ENCODE results near the gene CHKA. TPM values are rescaled to one million over a fixed set of nuclear protein-coding genes. Genes with fewer than 3 reads are reported as not detected.
A peak's percentile ranks its signal among the peaks of the same experiment; 100 is the strongest.

The CHKA gene
- total RNA-seq, 1 donor from 2014 or later, result 25.4 TPM

DNA sequence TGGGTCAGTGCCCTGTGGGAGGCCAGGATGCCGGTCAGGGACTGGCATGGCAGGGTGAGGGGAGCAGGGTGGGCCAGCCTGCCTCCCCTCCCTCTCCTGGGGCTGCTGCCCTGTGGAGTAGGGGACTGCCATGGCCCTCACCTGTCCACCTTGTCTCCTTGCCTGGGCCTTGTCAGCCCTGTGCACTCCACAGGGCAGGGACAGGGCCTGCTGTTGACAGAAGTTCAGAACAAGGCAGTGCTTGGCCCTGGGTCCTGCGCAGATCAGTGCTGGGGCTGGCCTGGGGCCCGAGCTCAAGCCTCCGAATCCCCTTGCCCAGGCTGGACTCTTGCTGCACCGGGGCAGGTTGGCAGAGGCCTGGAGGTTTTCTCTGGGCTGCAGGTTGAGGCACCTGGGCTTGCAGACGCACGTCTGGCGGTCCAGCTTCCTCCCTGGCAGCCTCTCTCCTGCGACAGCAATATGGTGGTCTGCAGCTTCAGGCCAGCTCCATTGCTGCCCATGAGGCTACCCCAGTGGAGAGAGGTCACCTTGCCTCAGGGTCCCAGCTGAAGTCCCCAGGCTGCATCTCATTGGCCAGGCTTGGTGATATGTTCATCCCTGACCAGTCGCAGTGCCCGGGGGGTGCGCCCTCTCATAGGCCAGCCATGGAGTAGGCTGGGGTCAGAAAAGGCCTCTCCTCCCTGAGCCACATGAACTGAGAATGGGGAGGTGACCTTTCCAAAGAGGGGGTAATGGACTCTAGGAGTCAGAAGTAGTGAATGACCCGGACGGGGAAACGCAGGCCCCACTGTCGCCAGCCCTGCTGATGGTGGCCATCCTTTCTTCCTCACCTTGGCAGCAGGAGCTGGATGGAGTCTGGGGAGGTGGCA, 21.5 kb upstream of the CHKA start:
- no peak for DNase-seq (ENCODE audit: low read depth in 2 of 2)

DNA sequence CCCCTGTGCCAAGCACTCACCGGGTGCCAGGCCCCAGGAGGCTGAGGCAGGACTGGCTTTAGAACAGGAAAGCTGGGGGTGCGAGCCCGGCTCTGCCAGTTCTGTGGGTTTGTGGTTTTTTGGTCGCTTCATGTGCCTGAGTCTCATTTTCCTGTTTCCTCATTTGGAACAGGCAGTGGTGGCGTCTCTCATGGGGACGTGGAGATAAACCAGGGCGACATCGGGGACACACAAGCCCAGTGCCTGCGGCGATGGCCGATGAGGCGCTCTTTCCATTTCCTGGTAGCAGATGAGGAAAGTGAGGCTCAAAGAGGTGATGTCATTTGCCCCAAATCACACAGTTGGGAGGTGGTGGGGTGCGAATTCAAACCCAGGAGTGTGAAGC, 20.8 kb upstream of the CHKA start:
- DNase-seq (ENCODE audit: low read depth in 2 of 2), result peak in 1 of 2 donors; percentile 31

DNA sequence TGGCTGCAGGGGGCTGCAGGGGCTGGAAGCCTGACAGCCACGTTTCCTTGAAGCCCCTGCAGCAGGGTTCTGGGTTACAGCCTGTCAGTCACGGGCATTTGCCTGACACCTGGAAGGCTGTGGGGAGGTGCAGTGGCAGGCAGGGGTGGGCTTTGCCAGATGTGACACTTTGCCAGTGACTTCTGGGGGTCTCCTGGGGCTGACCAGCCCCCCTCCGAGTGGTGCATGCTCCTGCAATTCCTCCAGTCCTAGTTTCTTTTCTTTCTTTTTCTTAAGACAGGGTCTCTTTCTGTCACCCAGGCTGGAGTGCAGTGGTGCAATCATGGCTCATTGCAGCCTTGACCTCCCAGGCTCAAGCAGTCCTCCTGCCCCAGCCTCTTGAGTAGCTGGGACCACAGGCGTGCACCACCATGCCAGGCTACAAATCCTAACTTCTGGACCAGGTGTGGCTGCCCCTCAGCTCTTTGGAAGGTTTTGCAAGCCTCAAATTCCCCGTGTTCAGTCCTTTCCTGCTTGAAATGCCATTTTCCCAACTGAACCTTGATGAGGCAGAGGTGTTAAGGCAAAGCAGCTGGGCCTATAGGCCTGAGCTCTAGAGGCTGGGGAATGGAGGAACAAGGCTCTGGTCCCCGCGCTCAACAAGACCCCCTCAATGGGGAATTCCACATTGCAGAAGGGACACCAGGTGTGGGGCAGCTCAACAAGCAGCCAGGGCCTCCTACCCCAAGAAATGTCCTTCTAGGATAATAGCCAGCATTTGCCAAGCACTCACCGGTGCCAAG, 20.2 kb upstream of the CHKA start:
- no peak for DNase-seq (ENCODE audit: low read depth in 2 of 2)

- no peak for DNase-seq (ENCODE audit: low read depth in 2 of 2)
Observed at GRCh38 chr11:68140496-68141245, 19.5 kb upstream of the CHKA start.

DNA sequence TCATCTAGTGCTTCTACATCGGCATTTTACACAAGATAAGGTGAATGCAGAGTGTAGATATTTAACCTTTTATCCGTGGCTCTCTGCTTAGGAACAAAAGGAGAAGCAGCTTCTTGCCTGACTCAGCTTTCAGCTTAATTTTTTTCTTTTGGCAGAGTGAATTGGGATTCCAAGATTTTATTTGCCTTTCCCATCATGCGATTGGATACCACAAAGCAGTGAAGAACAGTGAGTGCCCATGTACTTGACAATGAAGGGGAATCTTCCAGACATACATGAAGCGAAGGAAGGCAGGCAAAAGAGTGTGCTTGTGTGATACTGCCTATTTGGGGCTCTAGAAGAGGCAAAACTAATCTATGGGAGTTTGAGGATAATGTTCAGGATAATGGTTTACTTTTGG, 17.0 kb upstream of the CHKA start:
- DNase-seq (ENCODE audit: low read depth in 2 of 2), result no peak

DNA sequence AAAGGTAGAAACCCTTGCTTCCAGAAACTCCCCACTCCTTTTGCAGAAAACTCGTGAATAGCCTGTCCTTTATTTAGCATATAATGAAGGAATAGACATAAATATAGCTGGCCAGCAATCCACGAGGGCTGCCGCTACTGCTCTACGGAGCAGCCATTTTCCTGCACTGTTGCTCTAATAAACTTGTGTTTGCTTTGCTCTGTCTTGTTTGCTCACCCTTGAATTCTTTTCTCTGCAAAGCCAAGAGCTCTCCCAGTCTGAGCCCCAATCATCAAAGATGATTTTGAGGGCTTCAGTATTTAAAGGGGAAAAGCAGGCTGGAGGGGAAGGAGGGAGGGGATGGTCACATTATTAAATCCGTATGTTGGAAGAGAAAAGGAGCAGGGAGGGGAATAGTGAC, 16.6 kb upstream of the CHKA start:
- no peak for DNase-seq (ENCODE audit: low read depth in 2 of 2)

DNA sequence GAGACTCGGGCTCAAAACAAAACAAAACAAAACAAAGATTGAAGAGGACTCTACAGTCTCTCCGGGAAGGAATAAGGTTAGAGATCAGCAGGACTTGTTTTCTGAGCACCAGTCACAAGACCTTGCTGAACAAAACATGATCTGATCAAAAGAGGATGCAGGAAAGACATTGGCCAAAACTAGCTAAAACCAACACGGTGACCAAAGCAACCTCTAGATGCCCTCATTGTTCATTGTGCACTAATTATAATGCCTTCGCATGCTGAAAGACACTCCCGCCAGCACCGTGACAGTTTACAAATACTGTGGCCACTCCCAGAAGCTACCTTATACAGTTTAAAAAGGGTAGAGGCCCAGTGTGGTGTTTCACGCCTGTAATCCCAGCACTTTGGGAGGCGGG, 15.7 kb upstream of the CHKA start:
- DNase-seq (ENCODE audit: low read depth in 2 of 2), result no peak

GRCh38 chr11:68135161-68135560, 14.0 kb upstream of the CHKA start:
- no peak for DNase-seq (ENCODE audit: low read depth in 2 of 2)

- DNase-seq (ENCODE audit: low read depth in 2 of 2), result no peak
Observed at GRCh38 chr11:68133761-68134160, 12.6 kb upstream of the CHKA start.

- no peak for DNase-seq (ENCODE audit: low read depth in 2 of 2)
Observed at GRCh38 chr11:68130121-68130520, 8.9 kb upstream of the CHKA start.

- DNase-seq (ENCODE audit: low read depth in 2 of 2), result peak; percentile 17 to 49
Observed at GRCh38 chr11:68128682-68129327, 7.6 kb upstream of the CHKA start.

DNA sequence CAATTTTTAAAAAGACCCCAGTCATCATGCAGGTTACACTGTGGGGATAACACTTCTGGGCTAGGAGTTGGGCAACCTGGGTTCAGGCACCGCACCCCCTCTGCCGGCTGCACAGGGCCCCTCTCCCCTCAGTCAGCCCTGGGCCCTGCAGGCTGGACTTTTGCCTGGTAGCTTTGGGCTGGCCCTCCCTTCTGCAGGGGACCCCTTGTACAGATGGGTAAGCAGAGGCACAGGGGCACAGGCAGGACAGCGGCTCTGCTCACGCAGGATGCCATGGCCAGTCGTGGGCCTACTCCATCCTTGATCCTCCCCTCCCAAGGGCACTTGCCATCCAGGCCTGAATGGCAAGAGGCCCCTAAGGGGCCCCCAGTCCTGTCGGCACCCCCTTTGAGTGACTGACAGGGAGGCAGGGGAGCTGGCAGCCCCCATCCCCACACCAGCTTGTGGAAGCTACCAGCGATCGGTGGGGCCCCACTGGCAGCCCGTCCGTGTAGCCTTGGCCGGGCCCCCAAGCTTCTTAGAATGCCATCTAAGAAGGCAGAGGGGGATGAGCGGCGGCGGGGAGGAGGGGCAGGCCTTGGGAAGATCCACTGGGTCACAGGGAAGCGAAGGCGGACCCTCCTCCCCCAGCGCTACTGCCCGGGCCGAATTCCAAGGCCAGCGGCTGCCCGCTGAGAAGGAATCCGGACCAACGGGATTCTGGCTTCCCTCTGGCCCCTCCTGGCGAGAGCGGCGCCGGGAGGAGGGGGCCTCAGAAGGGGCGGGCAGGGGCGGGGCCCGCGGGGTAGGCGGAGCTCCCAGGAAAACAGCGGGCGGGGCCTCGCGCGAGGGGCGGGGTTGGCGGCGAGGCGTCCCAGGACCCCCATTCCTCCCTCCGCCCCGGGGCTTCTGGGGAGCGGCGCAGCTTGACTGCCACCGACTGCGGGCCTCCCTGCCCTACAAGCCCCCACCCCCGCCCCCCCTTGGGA, 6.8 kb upstream of the CHKA start:
- peak; percentile 23 to 67 for DNase-seq (ENCODE audit: low read depth in 2 of 2)

GRCh38 chr11:68125164-68125563, 4.0 kb upstream of the CHKA start:
- DNase-seq (ENCODE audit: low read depth in 2 of 2), result no peak

DNA sequence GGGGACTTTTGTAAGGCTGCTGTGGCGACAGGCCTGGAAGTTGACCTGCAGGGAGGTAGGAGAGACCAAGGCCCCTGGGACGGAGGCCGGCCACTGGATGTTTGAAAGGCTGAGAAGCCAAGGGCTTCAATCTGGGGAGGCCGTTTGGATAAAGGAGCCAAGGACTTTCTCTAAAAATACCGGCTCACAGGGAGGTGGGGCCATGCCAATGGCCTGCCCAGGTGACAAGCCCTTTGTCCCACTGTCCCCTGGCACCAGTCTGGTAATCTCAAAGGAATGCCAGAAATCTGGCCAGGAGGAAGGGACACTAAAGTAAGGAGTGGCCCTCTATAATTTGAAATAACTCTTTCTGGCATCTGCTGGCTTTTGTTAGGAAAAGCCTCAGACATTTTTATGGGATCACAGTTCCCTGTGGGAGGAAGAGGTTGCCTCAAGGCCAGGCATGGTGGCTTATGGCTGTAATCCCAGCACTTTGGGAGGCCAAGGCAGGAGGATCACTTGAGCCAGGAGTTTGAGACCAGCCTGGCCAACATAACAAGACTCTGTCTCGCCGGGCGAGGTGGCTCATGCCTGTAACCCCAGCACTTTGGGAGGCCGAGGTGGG, 1.9 kb upstream of the CHKA start:
- DNase-seq (ENCODE audit: low read depth in 2 of 2), result no peak

DNA sequence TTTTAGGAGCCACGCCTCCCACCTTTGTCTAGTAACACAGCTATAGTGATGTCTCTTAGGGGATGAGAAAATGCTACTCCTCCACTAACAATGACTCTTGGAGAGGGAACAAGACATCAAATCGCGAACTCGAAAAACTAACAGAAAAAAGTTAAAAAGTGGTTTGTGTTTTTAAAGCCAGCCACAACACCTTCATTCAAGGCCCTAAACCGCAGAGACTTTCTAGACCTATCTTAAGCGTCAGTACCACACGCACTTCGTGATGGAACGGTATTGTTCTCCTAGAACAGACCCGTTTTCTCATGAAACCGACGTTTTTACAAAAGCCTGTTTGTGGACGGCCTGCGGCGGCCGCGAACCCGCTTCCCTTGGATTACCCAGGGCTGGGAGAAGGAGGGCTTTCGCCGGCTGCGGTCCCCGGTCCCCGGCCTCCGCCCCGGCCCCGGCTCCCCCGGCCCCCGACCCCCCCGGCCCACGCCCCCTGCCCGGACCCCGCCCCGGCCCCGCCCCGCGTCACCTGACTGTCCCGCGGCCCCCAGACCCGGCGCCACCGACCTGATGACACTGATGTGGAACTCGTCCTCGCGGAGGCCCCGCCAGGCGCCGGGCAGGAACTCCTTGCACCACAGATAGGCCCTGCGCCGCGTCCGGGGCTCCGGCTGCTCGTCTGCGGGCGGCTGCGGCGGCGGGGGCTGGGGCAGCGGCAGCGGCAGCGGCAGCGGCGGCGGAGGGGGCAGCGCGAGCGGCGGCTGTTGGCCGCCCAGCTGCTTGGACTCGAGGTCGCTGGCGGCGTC, 718 bp downstream of the CHKA start:
- DNase-seq (ENCODE audit: low read depth in 2 of 2), result peak; percentile 39 to 67

- peak in 1 of 2 donors; percentile 44 for DNase-seq (ENCODE audit: low read depth in 2 of 2)
Observed at GRCh38 chr11:68118706-68119448, 2.3 kb downstream of the CHKA start.

- no peak for DNase-seq (ENCODE audit: low read depth in 2 of 2)
Observed at GRCh38 chr11:68117853-68118470, 3.2 kb downstream of the CHKA start.

- no peak for DNase-seq (ENCODE audit: low read depth in 2 of 2)
Observed at GRCh38 chr11:68116974-68117373, 4.2 kb downstream of the CHKA start.
